ENCODE measurements around the gene KYAT1.

- TF ChIP-seq CTCF (IDR thresholded peaks at IDR 0.05 in 8 of 11, conservative IDR thresholded peaks at IDR 0.05 in 3 of 11) (no peak), POLR2AphosphoS5 (IDR thresholded peaks at IDR 0.05) (no peak), POLR2A (IDR thresholded peaks at IDR 0.05) (no peak)
These were observed 93.3 kb downstream of the KYAT1 start for GRCh38 chr9:128788445-128788844.

All from spleen (tissue), 7 donors.